Measurements from ENCODE around the gene EML2.

The EML2 gene

GRCh38 chr19:45592366-45592765 is 46.8 kb downstream of the EML2 start:
- no peaks in the 10 kb centered on the region for H3K36me3 ChIP-seq (ENCODE audit: insufficient read depth, low read length)
- no peak overlapping the region for H3K9ac ChIP-seq (ENCODE audit: low read depth, low read length)
- no peak overlapping the region for H3K4me3 ChIP-seq (ENCODE audit: low read depth in 1 of 2, low read length in 2 of 2)
- no peak for ATAC-seq (ENCODE audit: insufficient read depth, low read depth)
- peaks cover 6% of the 10 kb centered on the region for H3K27me3 ChIP-seq (ENCODE audit: insufficient read depth, low read length, poor library complexity)
- no peak for DNase-seq
- H3K27ac ChIP-seq (ENCODE audit: low read length): no peak overlapping the region
- no peaks in the 10 kb centered on the region for H3K79me2 ChIP-seq (ENCODE audit: insufficient read depth, low read length)
- no peaks in the 10 kb centered on the region for H3K9me3 ChIP-seq (ENCODE audit: insufficient read depth, low read length, severe bottlenecking)
- no peaks in the 10 kb centered on the region for H3K4me1 ChIP-seq (ENCODE audit: insufficient read depth, low read length)
- no peaks in the 10 kb centered on the region for H4K20me1 ChIP-seq (ENCODE audit: insufficient read depth, low read length)
- H3K4me2 ChIP-seq (ENCODE audit: insufficient read depth, low read length): no peak overlapping the region
- H2AFZ ChIP-seq (ENCODE audit: low read depth, low read length): no peak overlapping the region
- no peak for TF ChIP-seq CTCF (IDR thresholded peaks at IDR 0.05; ENCODE audit: borderline replicate concordance, extremely low read depth, low read length, poor library complexity, severe bottlenecking)
- TF ChIP-seq EZH2 (IDR thresholded peaks at IDR 0.05; ENCODE audit: borderline replicate concordance, low read depth, low read length, severe bottlenecking): no peak

- peaks cover 1% of the 10 kb centered on the region for H3K27me3 ChIP-seq (ENCODE audit: insufficient read depth, low read length, poor library complexity)
- DNase-seq (no peak), ATAC-seq (ENCODE audit: insufficient read depth, low read depth) (no peak)
These were observed 47.6 kb downstream of the EML2 start for GRCh38 chr19:45591638-45592005.

GRCh38 chr19:45591004-45591637 is 48.1 kb downstream of the EML2 start:
- Histone ChIP-seq H3K9me3 (ENCODE audit: insufficient read depth, low read length, severe bottlenecking) (no peaks in the 10 kb centered on the region), H3K27me3 (ENCODE audit: insufficient read depth, low read length, poor library complexity) (no peaks in the 10 kb centered on the region), H3K4me3 (ENCODE audit: low read depth in 1 of 2, low read length in 2 of 2) (no peak overlapping the region), H3K79me2 (ENCODE audit: insufficient read depth, low read length) (no peaks in the 10 kb centered on the region), H3K27ac (ENCODE audit: low read length) (no peak overlapping the region), H3K36me3 (ENCODE audit: insufficient read depth, low read length) (no peaks in the 10 kb centered on the region), H4K20me1 (ENCODE audit: insufficient read depth, low read length) (no peaks in the 10 kb centered on the region), H3K4me2 (ENCODE audit: insufficient read depth, low read length) (no peak overlapping the region), H3K9ac (ENCODE audit: low read depth, low read length) (no peak overlapping the region), H2AFZ (ENCODE audit: low read depth, low read length) (no peak overlapping the region), H3K4me1 (ENCODE audit: insufficient read depth, low read length) (no peaks in the 10 kb centered on the region)
- ATAC-seq (ENCODE audit: insufficient read depth, low read depth) (no peak), DNase-seq (no peak)
- TF ChIP-seq EZH2 (IDR thresholded peaks at IDR 0.05; ENCODE audit: borderline replicate concordance, low read depth, low read length, severe bottlenecking) (no peak), CTCF (IDR thresholded peaks at IDR 0.05; ENCODE audit: borderline replicate concordance, extremely low read depth, low read length, poor library complexity, severe bottlenecking) (peak; percentile 51)

More at GRCh38 chr19:45591638-45592005, 47.6 kb downstream of the EML2 start:
- Histone ChIP-seq H2AFZ (ENCODE audit: low read depth, low read length) (no peak overlapping the region), H3K27ac (ENCODE audit: low read length) (no peak overlapping the region), H3K4me2 (ENCODE audit: insufficient read depth, low read length) (no peak overlapping the region), H3K79me2 (ENCODE audit: insufficient read depth, low read length) (no peaks in the 10 kb centered on the region), H3K4me1 (ENCODE audit: insufficient read depth, low read length) (no peaks in the 10 kb centered on the region), H4K20me1 (ENCODE audit: insufficient read depth, low read length) (no peaks in the 10 kb centered on the region), H3K36me3 (ENCODE audit: insufficient read depth, low read length) (no peaks in the 10 kb centered on the region), H3K9me3 (ENCODE audit: insufficient read depth, low read length, severe bottlenecking) (no peaks in the 10 kb centered on the region), H3K9ac (ENCODE audit: low read depth, low read length) (no peak overlapping the region), H3K4me3 (ENCODE audit: low read depth in 1 of 2, low read length in 2 of 2) (no peak overlapping the region)
- TF ChIP-seq CTCF (IDR thresholded peaks at IDR 0.05; ENCODE audit: borderline replicate concordance, extremely low read depth, low read length, poor library complexity, severe bottlenecking): no peak
